ENCODE results near the gene TMEM154. TPM values are rescaled to one million over a fixed set of nuclear protein-coding genes. Genes with fewer than 3 reads are reported as not detected.

TMEM154 gene
- total and polyA plus RNA-seq, 2 experiments from 2014 or later, result 0.36 to 1.7 TPM

- Histone ChIP-seq H2AFZ (no peak overlapping the region), H3K36me3 (replicated peaks; ENCODE audit: insufficient read depth, low read depth) (no peaks in the 10 kb centered on the region), H3K4me3 (no peak overlapping the region), H3K79me2 (no peaks in the 10 kb centered on the region), H3K4me2 (no peak overlapping the region), H3K4me1 (ENCODE audit: insufficient read depth) (no peaks in the 10 kb centered on the region), H3K9me3 (ENCODE audit: low read depth) (no peaks in the 10 kb centered on the region), H4K20me1 (ENCODE audit: insufficient read depth, poor library complexity, severe bottlenecking) (no peaks in the 10 kb centered on the region), H3K9me2 (replicated peaks; ENCODE audit: insufficient read depth) (no peaks in the 10 kb centered on the region), H3K27me3 (no peaks in the 10 kb centered on the region), H3K27ac (no peak overlapping the region)
- DNase-seq (ENCODE audit: low spot score), result no peak
- WGBS (ENCODE audit: low lambda C conversion rate, missing lambda C conversion rate), result 68% methylated on average over 6 of the region's 6 CpGs
- no peak for TF ChIP-seq EZH2phosphoT487 (IDR thresholded peaks at IDR 0.05; ENCODE audit: low read depth, severe bottlenecking, unreplicated experiment)
- no peak for TF ChIP-seq CTCF (IDR thresholded peaks at IDR 0.05; ENCODE audit: poor library complexity)
- TF ChIP-seq EZH2 (IDR thresholded peaks at IDR 0.05; ENCODE audit: borderline replicate concordance), result no peak
These were observed 80.7 kb downstream of the TMEM154 start for GRCh38 chr4:152599095-152599494.

- no peak overlapping the region for H2AFZ ChIP-seq
- 80% methylated on average over 2 of the region's 2 CpGs for WGBS (ENCODE audit: low lambda C conversion rate, missing lambda C conversion rate)
- no peaks in the 10 kb centered on the region for H4K20me1 ChIP-seq (ENCODE audit: insufficient read depth, poor library complexity, severe bottlenecking)
These were observed 81.3 kb downstream of the TMEM154 start for GRCh38 chr4:152598454-152598853.

GRCh38 chr4:152594978-152595925 lies 84.5 kb downstream of the TMEM154 start:
- H3K4me2 ChIP-seq, result no peak overlapping the region
- no peak for DNase-seq (ENCODE audit: low spot score)
- WGBS (ENCODE audit: low lambda C conversion rate, missing lambda C conversion rate), result 66% methylated on average over 11 of the region's 11 CpGs

More at GRCh38 chr4:152598454-152598853, 81.3 kb downstream of the TMEM154 start:
- Histone ChIP-seq H3K79me2 (no peaks in the 10 kb centered on the region), H3K4me1 (ENCODE audit: insufficient read depth) (no peaks in the 10 kb centered on the region), H3K27ac (no peak overlapping the region), H3K27me3 (no peaks in the 10 kb centered on the region), H3K9me3 (ENCODE audit: low read depth) (no peaks in the 10 kb centered on the region), H3K36me3 (replicated peaks; ENCODE audit: insufficient read depth, low read depth) (no peaks in the 10 kb centered on the region), H3K4me3 (no peak overlapping the region), H3K9me2 (replicated peaks; ENCODE audit: insufficient read depth) (no peaks in the 10 kb centered on the region), H3K4me2 (no peak overlapping the region)
- DNase-seq (ENCODE audit: low spot score), result no peak
- TF ChIP-seq CTCF (IDR thresholded peaks at IDR 0.05; ENCODE audit: poor library complexity) (no peak), EZH2 (IDR thresholded peaks at IDR 0.05; ENCODE audit: borderline replicate concordance) (no peak), EZH2phosphoT487 (IDR thresholded peaks at IDR 0.05; ENCODE audit: low read depth, severe bottlenecking, unreplicated experiment) (no peak)

More at GRCh38 chr4:152594978-152595925, 84.5 kb downstream of the TMEM154 start:
- H3K36me3 ChIP-seq (replicated peaks; ENCODE audit: insufficient read depth, low read depth), result no peaks in the 10 kb centered on the region
- H3K4me3 ChIP-seq, result no peak overlapping the region
- H3K9me3 ChIP-seq (ENCODE audit: low read depth), result no peaks in the 10 kb centered on the region
- H3K27me3 ChIP-seq, result no peaks in the 10 kb centered on the region
- no peaks in the 10 kb centered on the region for H3K9me2 ChIP-seq (replicated peaks; ENCODE audit: insufficient read depth)
- no peak overlapping the region for H2AFZ ChIP-seq
- peaks cover 12% of the 10 kb centered on the region for H3K4me1 ChIP-seq (ENCODE audit: insufficient read depth)
- H3K27ac ChIP-seq, result no peak overlapping the region
- no peaks in the 10 kb centered on the region for H3K79me2 ChIP-seq
- TF ChIP-seq EZH2phosphoT487 (IDR thresholded peaks at IDR 0.05; ENCODE audit: low read depth, severe bottlenecking, unreplicated experiment), result no peak
- no peak for TF ChIP-seq CTCF (IDR thresholded peaks at IDR 0.05; ENCODE audit: poor library complexity)
- no peak for TF ChIP-seq EZH2 (IDR thresholded peaks at IDR 0.05; ENCODE audit: borderline replicate concordance)
- no peaks in the 10 kb centered on the region for H4K20me1 ChIP-seq (ENCODE audit: insufficient read depth, poor library complexity, severe bottlenecking)

Data from hepatocyte (in vitro differentiated cells).